Measurements from ENCODE around the gene MICAL3.

DNA sequence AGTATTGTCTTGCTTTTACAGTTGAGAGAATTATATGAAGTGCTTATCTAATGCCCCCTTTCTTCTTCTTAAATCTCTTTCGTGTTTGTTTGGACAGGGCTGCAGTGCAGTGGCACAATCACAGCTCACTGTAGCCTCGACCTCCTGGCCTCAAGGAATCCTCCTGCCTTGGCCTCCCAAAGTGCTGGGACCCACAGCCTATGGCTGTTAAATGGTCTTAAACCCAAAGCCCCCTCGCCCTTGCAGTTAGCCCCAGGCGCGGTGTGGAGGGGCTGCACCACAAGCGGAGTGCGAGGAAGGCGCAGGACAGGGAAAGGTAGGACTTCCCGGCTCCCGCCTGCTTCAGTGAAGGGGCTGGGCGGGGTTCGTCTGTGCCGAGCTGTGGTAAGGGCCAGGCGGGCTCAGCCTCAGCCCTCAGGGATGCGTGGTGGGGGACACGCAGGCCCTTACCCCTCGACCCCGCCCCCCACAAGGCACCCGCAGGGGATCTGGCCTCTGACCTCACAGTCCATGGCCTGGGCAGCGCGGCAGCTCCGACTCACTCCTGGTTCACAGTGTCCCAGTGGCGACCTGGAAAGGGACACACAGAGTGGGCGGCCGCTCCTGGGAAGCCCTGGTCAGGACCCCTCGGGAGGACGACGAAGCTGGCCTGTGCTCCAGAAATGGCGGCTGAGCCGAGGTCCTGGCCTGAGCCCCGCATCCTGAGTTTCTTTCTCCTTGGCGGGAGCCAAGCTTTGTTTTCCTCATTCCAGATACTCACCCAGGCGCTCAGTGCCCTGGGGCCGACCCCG lies 274.6 kb downstream of the MICAL3 start:
- TF ChIP-seq GLIS3 (CRISPR knock-in tag; IDR thresholded peaks at IDR 0.05) = no peak
- no peak for TF ChIP-seq TCF4 (CRISPR knock-in tag; IDR thresholded peaks at IDR 0.05; ENCODE audit: borderline replicate concordance)
- TF ChIP-seq, protein P1, sequence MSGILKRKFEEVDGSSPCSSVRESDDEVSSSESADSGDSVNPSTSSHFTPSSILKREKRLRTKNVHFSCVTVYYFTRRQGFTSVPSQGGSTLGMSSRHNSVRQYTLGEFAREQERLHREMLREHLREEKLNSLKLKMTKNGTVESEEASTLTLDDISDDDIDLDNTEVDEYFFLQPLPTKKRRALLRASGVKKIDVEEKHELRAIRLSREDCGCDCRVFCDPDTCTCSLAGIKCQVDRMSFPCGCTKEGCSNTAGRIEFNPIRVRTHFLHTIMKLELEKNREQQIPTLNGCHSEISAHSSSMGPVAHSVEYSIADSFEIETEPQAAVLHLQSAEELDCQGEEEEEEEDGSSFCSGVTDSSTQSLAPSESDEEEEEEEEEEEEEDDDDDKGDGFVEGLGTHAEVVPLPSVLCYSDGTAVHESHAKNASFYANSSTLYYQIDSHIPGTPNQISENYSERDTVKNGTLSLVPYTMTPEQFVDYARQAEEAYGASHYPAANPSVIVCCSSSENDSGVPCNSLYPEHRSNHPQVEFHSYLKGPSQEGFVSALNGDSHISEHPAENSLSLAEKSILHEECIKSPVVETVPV (CRISPR knock-in tag; IDR thresholded peaks at IDR 0.05) = no peak
- TF ChIP-seq, protein P2, sequence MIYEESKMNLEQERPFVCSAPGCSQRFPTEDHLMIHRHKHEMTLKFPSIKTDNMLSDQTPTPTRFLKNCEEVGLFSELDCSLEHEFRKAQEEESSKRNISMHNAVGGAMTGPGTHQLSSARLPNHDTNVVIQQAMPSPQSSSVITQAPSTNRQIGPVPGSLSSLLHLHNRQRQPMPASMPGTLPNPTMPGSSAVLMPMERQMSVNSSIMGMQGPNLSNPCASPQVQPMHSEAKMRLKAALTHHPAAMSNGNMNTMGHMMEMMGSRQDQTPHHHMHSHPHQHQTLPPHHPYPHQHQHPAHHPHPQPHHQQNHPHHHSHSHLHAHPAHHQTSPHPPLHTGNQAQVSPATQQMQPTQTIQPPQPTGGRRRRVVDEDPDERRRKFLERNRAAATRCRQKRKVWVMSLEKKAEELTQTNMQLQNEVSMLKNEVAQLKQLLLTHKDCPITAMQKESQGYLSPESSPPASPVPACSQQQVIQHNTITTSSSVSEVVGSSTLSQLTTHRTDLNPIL (CRISPR knock-in tag; IDR thresholded peaks at IDR 0.05; ENCODE audit: low read depth) = no peak
- no peak for TF ChIP-seq ARNTL (CRISPR knock-in tag; IDR thresholded peaks at IDR 0.05; ENCODE audit: borderline replicate concordance, low read depth)
- no peak for TF ChIP-seq ZFP30 (CRISPR knock-in tag; IDR thresholded peaks at IDR 0.05)
- TF ChIP-seq, protein P3, sequence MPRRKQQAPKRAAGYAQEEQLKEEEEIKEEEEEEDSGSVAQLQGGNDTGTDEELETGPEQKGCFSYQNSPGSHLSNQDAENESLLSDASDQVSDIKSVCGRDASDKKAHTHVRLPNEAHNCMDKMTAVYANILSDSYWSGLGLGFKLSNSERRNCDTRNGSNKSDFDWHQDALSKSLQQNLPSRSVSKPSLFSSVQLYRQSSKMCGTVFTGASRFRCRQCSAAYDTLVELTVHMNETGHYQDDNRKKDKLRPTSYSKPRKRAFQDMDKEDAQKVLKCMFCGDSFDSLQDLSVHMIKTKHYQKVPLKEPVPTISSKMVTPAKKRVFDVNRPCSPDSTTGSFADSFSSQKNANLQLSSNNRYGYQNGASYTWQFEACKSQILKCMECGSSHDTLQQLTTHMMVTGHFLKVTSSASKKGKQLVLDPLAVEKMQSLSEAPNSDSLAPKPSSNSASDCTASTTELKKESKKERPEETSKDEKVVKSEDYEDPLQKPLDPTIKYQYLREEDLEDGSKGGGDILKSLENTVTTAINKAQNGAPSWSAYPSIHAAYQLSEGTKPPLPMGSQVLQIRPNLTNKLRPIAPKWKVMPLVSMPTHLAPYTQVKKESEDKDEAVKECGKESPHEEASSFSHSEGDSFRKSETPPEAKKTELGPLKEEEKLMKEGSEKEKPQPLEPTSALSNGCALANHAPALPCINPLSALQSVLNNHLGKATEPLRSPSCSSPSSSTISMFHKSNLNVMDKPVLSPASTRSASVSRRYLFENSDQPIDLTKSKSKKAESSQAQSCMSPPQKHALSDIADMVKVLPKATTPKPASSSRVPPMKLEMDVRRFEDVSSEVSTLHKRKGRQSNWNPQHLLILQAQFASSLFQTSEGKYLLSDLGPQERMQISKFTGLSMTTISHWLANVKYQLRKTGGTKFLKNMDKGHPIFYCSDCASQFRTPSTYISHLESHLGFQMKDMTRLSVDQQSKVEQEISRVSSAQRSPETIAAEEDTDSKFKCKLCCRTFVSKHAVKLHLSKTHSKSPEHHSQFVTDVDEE (CRISPR knock-in tag; IDR thresholded peaks at IDR 0.05) = no peak
- TF ChIP-seq, protein P4, sequence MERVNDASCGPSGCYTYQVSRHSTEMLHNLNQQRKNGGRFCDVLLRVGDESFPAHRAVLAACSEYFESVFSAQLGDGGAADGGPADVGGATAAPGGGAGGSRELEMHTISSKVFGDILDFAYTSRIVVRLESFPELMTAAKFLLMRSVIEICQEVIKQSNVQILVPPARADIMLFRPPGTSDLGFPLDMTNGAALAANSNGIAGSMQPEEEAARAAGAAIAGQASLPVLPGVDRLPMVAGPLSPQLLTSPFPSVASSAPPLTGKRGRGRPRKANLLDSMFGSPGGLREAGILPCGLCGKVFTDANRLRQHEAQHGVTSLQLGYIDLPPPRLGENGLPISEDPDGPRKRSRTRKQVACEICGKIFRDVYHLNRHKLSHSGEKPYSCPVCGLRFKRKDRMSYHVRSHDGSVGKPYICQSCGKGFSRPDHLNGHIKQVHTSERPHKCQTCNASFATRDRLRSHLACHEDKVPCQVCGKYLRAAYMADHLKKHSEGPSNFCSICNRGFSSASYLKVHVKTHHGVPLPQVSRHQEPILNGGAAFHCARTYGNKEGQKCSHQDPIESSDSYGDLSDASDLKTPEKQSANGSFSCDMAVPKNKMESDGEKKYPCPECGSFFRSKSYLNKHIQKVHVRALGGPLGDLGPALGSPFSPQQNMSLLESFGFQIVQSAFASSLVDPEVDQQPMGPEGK (CRISPR knock-in tag; IDR thresholded peaks at IDR 0.05; ENCODE audit: borderline replicate concordance) = no peak
- no peak for TF ChIP-seq BACH2 (CRISPR knock-in tag; IDR thresholded peaks at IDR 0.05; ENCODE audit: borderline replicate concordance)
- TF ChIP-seq SNAI2 (CRISPR knock-in tag; IDR thresholded peaks at IDR 0.05) = no peak
- TF ChIP-seq, protein P5, sequence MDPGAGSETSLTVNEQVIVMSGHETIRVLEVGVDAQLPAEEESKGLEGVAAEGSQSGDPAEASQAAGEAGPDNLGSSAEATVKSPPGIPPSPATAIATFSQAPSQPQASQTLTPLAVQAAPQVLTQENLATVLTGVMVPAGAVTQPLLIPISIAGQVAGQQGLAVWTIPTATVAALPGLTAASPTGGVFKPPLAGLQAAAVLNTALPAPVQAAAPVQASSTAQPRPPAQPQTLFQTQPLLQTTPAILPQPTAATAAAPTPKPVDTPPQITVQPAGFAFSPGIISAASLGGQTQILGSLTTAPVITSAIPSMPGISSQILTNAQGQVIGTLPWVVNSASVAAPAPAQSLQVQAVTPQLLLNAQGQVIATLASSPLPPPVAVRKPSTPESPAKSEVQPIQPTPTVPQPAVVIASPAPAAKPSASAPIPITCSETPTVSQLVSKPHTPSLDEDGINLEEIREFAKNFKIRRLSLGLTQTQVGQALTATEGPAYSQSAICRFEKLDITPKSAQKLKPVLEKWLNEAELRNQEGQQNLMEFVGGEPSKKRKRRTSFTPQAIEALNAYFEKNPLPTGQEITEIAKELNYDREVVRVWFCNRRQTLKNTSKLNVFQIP (CRISPR knock-in tag; IDR thresholded peaks at IDR 0.05; ENCODE audit: borderline replicate concordance, low read depth) = no peak
- TF ChIP-seq RARB (CRISPR knock-in tag; IDR thresholded peaks at IDR 0.05) = no peak
